Measurements from ENCODE around the gene PCK1.

The PCK1 gene

GRCh38 chr20:57587989-57588377 is 27.1 kb downstream of the PCK1 start:
- no peak for DNase-seq (ENCODE audit: low spot score)
- no peak for FAIRE-seq

GRCh38 chr20:57588596-57588995 is 27.7 kb downstream of the PCK1 start:
- FAIRE-seq (no peak), DNase-seq (ENCODE audit: low spot score) (no peak)

- DNase-seq (ENCODE audit: low spot score): no peak
- no peak for FAIRE-seq
Measured at GRCh38 chr20:57589123-57589727, 28.3 kb downstream of the PCK1 start.

- FAIRE-seq: no peak
- no peak for DNase-seq (ENCODE audit: low spot score)
Measured at GRCh38 chr20:57589728-57590484, 29.0 kb downstream of the PCK1 start.

GRCh38 chr20:57590485-57591288 is 29.8 kb downstream of the PCK1 start:
- no peak for FAIRE-seq

GRCh38 chr20:57591289-57592229 is 30.6 kb downstream of the PCK1 start:
- DNase-seq (ENCODE audit: low spot score): no peak
- no peak for FAIRE-seq

More at GRCh38 chr20:57590485-57591288, 29.8 kb downstream of the PCK1 start:
- no peak for DNase-seq (ENCODE audit: low spot score)

- no peak for FAIRE-seq
- no peak for DNase-seq (ENCODE audit: low spot score)
Measured at GRCh38 chr20:57592263-57593092, 31.6 kb downstream of the PCK1 start.

GRCh38 chr20:57593134-57593886 is 32.4 kb downstream of the PCK1 start:
- no peak for FAIRE-seq
- no peak for DNase-seq (ENCODE audit: low spot score)

GRCh38 chr20:57594092-57594951 is 33.4 kb downstream of the PCK1 start:
- FAIRE-seq: no peak

GRCh38 chr20:57595041-57596030 is 34.4 kb downstream of the PCK1 start:
- FAIRE-seq: no peak
- no peak for DNase-seq (ENCODE audit: low spot score)

More at GRCh38 chr20:57594092-57594951, 33.4 kb downstream of the PCK1 start:
- peak; percentile 10 for DNase-seq (ENCODE audit: low spot score)

- FAIRE-seq (no peak), DNase-seq (ENCODE audit: low spot score) (no peak)
Measured at GRCh38 chr20:57596358-57596757, 35.4 kb downstream of the PCK1 start.

GRCh38 chr20:57596998-57597939 is 36.4 kb downstream of the PCK1 start:
- peak; percentile 35 for DNase-seq (ENCODE audit: low spot score)
- FAIRE-seq: no peak

GRCh38 chr20:57598060-57598459 is 37.1 kb downstream of the PCK1 start:
- FAIRE-seq: no peak
- no peak for DNase-seq (ENCODE audit: low spot score)

- FAIRE-seq: no peak
- DNase-seq (ENCODE audit: low spot score): no peak
Measured at GRCh38 chr20:57598491-57598890, 37.6 kb downstream of the PCK1 start.

- FAIRE-seq: no peak
- no peak for DNase-seq (ENCODE audit: low spot score)
Measured at GRCh38 chr20:57600320-57601210, 39.7 kb downstream of the PCK1 start.

Data from RCC 7860 (cell line).